DMS153 (cell line): ENCODE results near the gene KRTAP3-2.
A peak's percentile ranks its signal among the peaks of the same experiment; 100 is the strongest.

Experiments
- DNase-seq: peaks from one replicate; lab custom pipeline; 2025; lab: John Stamatoyannopoulos, UW

KRTAP3-2 gene

GRCh38 chr17:40963838-40964237 is 35.9 kb downstream of the KRTAP3-2 start:
- DNase-seq: no peak

- no peak for DNase-seq
Measured at GRCh38 chr17:40962059-40962561, 37.6 kb downstream of the KRTAP3-2 start.

- no peak for DNase-seq
Measured at GRCh38 chr17:40961591-40961990, 38.1 kb downstream of the KRTAP3-2 start.

GRCh38 chr17:40960144-40960543 is 39.6 kb downstream of the KRTAP3-2 start:
- DNase-seq: no peak

- peak; percentile 34 for DNase-seq
Measured at GRCh38 chr17:40958086-40958953, 41.4 kb downstream of the KRTAP3-2 start.

GRCh38 chr17:40956401-40957254 is 43.1 kb downstream of the KRTAP3-2 start:
- DNase-seq: no peak

- no peak for DNase-seq
Measured at GRCh38 chr17:40953881-40954280, 45.8 kb downstream of the KRTAP3-2 start.

GRCh38 chr17:40952661-40953060 is 47.0 kb downstream of the KRTAP3-2 start:
- no peak for DNase-seq

GRCh38 chr17:40952154-40952553 is 47.6 kb downstream of the KRTAP3-2 start:
- no peak for DNase-seq

- DNase-seq: no peak
Measured at GRCh38 chr17:40951011-40951622, 48.6 kb downstream of the KRTAP3-2 start.

- no peak for DNase-seq
Measured at GRCh38 chr17:40950176-40950575, 49.5 kb downstream of the KRTAP3-2 start.

GRCh38 chr17:40949418-40949817 is 50.3 kb downstream of the KRTAP3-2 start:
- DNase-seq: no peak
